Measurements from ENCODE around the gene PCDHGA6.
"Not testable (repeated sequence)": the region's sequence is repeated elsewhere in the genome, so short reads cannot be mapped to it uniquely, and the experiment has no call there.

PCDHGA6 gene

DNA sequence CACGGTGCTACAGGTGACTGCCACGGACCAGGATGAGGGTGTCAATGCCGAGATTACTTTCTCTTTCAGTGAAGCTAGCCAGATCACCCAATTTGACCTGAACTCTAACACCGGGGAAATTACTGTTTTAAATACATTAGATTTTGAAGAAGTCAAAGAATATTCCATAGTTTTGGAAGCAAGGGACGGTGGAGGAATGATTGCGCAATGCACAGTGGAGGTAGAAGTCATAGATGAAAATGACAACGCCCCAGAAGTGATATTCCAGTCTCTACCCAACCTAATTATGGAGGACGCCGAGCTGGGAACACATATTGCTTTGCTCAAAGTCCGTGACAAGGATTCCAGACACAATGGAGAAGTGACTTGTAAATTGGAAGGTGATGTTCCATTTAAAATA is 15.0 kb downstream of the PCDHGA6 start:
- Histone ChIP-seq H3K4me3 (ENCODE audit: low read length) (no peak overlapping the region), H3K36me3 (ENCODE audit: control insufficient read depth, insufficient read depth, low read length) (no peaks in the 10 kb centered on the region)

GRCh38 chr5:141389153-141390042 is 15.7 kb downstream of the PCDHGA6 start:
- Histone ChIP-seq H3K23ac (ENCODE audit: low read length) (no peak overlapping the region), H3K27me3 (ENCODE audit: insufficient read depth, low read length, poor library complexity) (no peaks in the 10 kb centered on the region), H3K4ac (ENCODE audit: low read depth, low read length) (no peak overlapping the region), H3K4me3 (ENCODE audit: low read length) (no peak overlapping the region), H3K36me3 (ENCODE audit: control insufficient read depth, insufficient read depth, low read length) (no peaks in the 10 kb centered on the region), H3K4me1 (ENCODE audit: control insufficient read depth, low read depth, low read length) (no peaks in the 10 kb centered on the region), H3K56ac (ENCODE audit: low read length) (no peak overlapping the region), H3K79me2 (ENCODE audit: control insufficient read depth, insufficient read depth, low read length) (no peaks in the 10 kb centered on the region), H4K5ac (ENCODE audit: low read length) (no peak overlapping the region), H3K79me1 (ENCODE audit: low read length) (no peaks in the 10 kb centered on the region), H3K18ac (ENCODE audit: low read length) (no peak overlapping the region), H3K27ac (ENCODE audit: low read depth, low read length) (no peak overlapping the region), H2AK5ac (ENCODE audit: low read length) (no peak overlapping the region), H2BK120ac (ENCODE audit: low read depth, low read length) (no peak overlapping the region), H4K8ac (ENCODE audit: low read depth, low read length) (no peak overlapping the region), H3K9ac (ENCODE audit: low read length) (no peak overlapping the region), H3K4me2 (ENCODE audit: low read length) (no peak overlapping the region), H2BK15ac (replicated peaks; ENCODE audit: low read depth) (no peak overlapping the region), H2BK5ac (ENCODE audit: low read length) (no peak overlapping the region)
- no CpG with 5 or more reads among the region's 77 CpGs for WGBS (ENCODE audit: extremely low coverage, insufficient coverage, low lambda C conversion rate)
- DNase-seq: no peak

More for the DNA sequence above, 15.0 kb downstream of the PCDHGA6 start:
- no peaks in the 10 kb centered on the region for H3K79me2 ChIP-seq (ENCODE audit: control insufficient read depth, insufficient read depth, low read length)
- H3K23ac ChIP-seq (ENCODE audit: low read length): no peak overlapping the region
- no peak overlapping the region for H2BK5ac ChIP-seq (ENCODE audit: low read length)
- no peak overlapping the region for H4K5ac ChIP-seq (ENCODE audit: low read length)
- no peak overlapping the region for H2AK5ac ChIP-seq (ENCODE audit: low read length)
- H3K27me3 ChIP-seq (ENCODE audit: insufficient read depth, low read length, poor library complexity): no peaks in the 10 kb centered on the region
- no peaks in the 10 kb centered on the region for H3K4me1 ChIP-seq (ENCODE audit: control insufficient read depth, low read depth, low read length)
- no peak overlapping the region for H4K8ac ChIP-seq (ENCODE audit: low read depth, low read length)
- no peak overlapping the region for H2BK120ac ChIP-seq (ENCODE audit: low read depth, low read length)
- no peak overlapping the region for H3K18ac ChIP-seq (ENCODE audit: low read length)
- WGBS (ENCODE audit: extremely low coverage, insufficient coverage, low lambda C conversion rate): no CpG with 5 or more reads among the region's 10 CpGs
- no peak overlapping the region for H2BK15ac ChIP-seq (replicated peaks; ENCODE audit: low read depth)
- H3K79me1 ChIP-seq (ENCODE audit: low read length): no peaks in the 10 kb centered on the region
- H3K56ac ChIP-seq (ENCODE audit: low read length): no peak overlapping the region
- no peak overlapping the region for H3K4me2 ChIP-seq (ENCODE audit: low read length)
- no peak overlapping the region for H3K9ac ChIP-seq (ENCODE audit: low read length)
- no peak overlapping the region for H3K4ac ChIP-seq (ENCODE audit: low read depth, low read length)
- H3K27ac ChIP-seq (ENCODE audit: low read depth, low read length): no peak overlapping the region
- no peak for DNase-seq

GRCh38 chr5:141392429-141393198 is 18.9 kb downstream of the PCDHGA6 start, which contains the start of gene PCDHGA8:
Gene PCDHGA8 (plus strand): TSS chr5:141392633. CDS start chr5:141392814, 181 bp downstream.
- Histone ChIP-seq H3K4me2 (ENCODE audit: low read length) (no peak within 1 kb of the TSS), H3K4me3 (ENCODE audit: low read length) (no peak within 1 kb of the TSS), H3K23ac (ENCODE audit: low read length) (no peak within 1 kb of the TSS), H4K5ac (ENCODE audit: low read length) (no peak within 1 kb of the TSS), H2BK5ac (ENCODE audit: low read length) (no peak within 1 kb of the TSS), H3K27ac (ENCODE audit: low read depth, low read length) (no peak within 1 kb of the TSS), H3K4me1 (ENCODE audit: control insufficient read depth, low read depth, low read length) (no peaks in the 10 kb centered on the region), H3K36me3 (ENCODE audit: control insufficient read depth, insufficient read depth, low read length) (no peaks in the 10 kb centered on the region), H2AK5ac (ENCODE audit: low read length) (no peak within 1 kb of the TSS), H4K8ac (ENCODE audit: low read depth, low read length) (no peak within 1 kb of the TSS), H3K56ac (ENCODE audit: low read length) (no peak within 1 kb of the TSS), H2BK120ac (ENCODE audit: low read depth, low read length) (no peak within 1 kb of the TSS), H3K79me2 (ENCODE audit: control insufficient read depth, insufficient read depth, low read length) (no peaks in the 10 kb centered on the region), H3K9ac (ENCODE audit: low read length) (no peak within 1 kb of the TSS), H2BK15ac (replicated peaks; ENCODE audit: low read depth) (no peak within 1 kb of the TSS), H3K79me1 (ENCODE audit: low read length) (no peaks in the 10 kb centered on the region), H3K4ac (ENCODE audit: low read depth, low read length) (no peak within 1 kb of the TSS), H3K27me3 (ENCODE audit: insufficient read depth, low read length, poor library complexity) (no peaks in the 10 kb centered on the region), H3K18ac (ENCODE audit: low read length) (no peak within 1 kb of the TSS)
- 100% methylated on average over 1 of the region's 38 CpGs for WGBS (ENCODE audit: extremely low coverage, insufficient coverage, low lambda C conversion rate)
- no peak for DNase-seq

- Histone ChIP-seq H2AK5ac (ENCODE audit: low read length) (no peak overlapping the region), H3K36me3 (ENCODE audit: control insufficient read depth, insufficient read depth, low read length) (no peaks in the 10 kb centered on the region), H3K4me1 (ENCODE audit: control insufficient read depth, low read depth, low read length) (no peaks in the 10 kb centered on the region), H4K8ac (ENCODE audit: low read depth, low read length) (no peak overlapping the region), H3K4me2 (ENCODE audit: low read length) (no peak overlapping the region), H2BK15ac (replicated peaks; ENCODE audit: low read depth) (no peak overlapping the region), H2BK120ac (ENCODE audit: low read depth, low read length) (no peak overlapping the region), H2BK5ac (ENCODE audit: low read length) (no peak overlapping the region), H3K27me3 (ENCODE audit: insufficient read depth, low read length, poor library complexity) (no peaks in the 10 kb centered on the region), H3K4me3 (ENCODE audit: low read length) (no peak overlapping the region), H3K18ac (ENCODE audit: low read length) (no peak overlapping the region), H3K23ac (ENCODE audit: low read length) (no peak overlapping the region), H4K5ac (ENCODE audit: low read length) (no peak overlapping the region), H3K79me1 (ENCODE audit: low read length) (no peaks in the 10 kb centered on the region), H3K27ac (ENCODE audit: low read depth, low read length) (no peak overlapping the region), H3K4ac (ENCODE audit: low read depth, low read length) (no peak overlapping the region), H3K79me2 (ENCODE audit: control insufficient read depth, insufficient read depth, low read length) (no peaks in the 10 kb centered on the region), H3K9ac (ENCODE audit: low read length) (no peak overlapping the region), H3K56ac (ENCODE audit: low read length) (no peak overlapping the region)
- DNase-seq: no peak
- WGBS (ENCODE audit: extremely low coverage, insufficient coverage, low lambda C conversion rate): no CpG with 5 or more reads among the region's 21 CpGs
These were observed 19.6 kb downstream of the PCDHGA6 start for GRCh38 chr5:141393267-141393666.

GRCh38 chr5:141394401-141395187 is 20.9 kb downstream of the PCDHGA6 start:
- H3K27me3 ChIP-seq (ENCODE audit: insufficient read depth, low read length, poor library complexity); H3K36me3 ChIP-seq (ENCODE audit: control insufficient read depth, insufficient read depth, low read length): not testable (repeated sequence)

More at GRCh38 chr5:141394401-141395187, 20.9 kb downstream of the PCDHGA6 start:
- H3K4me3 ChIP-seq (ENCODE audit: low read length); H3K4me2 ChIP-seq (ENCODE audit: low read length); H2BK15ac ChIP-seq (replicated peaks; ENCODE audit: low read depth); H3K18ac ChIP-seq (ENCODE audit: low read length); H3K23ac ChIP-seq (ENCODE audit: low read length); H3K9ac ChIP-seq (ENCODE audit: low read length); H3K27ac ChIP-seq (ENCODE audit: low read depth, low read length); H3K79me2 ChIP-seq (ENCODE audit: control insufficient read depth, insufficient read depth, low read length); H3K56ac ChIP-seq (ENCODE audit: low read length); H2AK5ac ChIP-seq (ENCODE audit: low read length); H3K79me1 ChIP-seq (ENCODE audit: low read length); H4K5ac ChIP-seq (ENCODE audit: low read length); DNase-seq; H2BK120ac ChIP-seq (ENCODE audit: low read depth, low read length); H3K4me1 ChIP-seq (ENCODE audit: control insufficient read depth, low read depth, low read length); H2BK5ac ChIP-seq (ENCODE audit: low read length); H3K4ac ChIP-seq (ENCODE audit: low read depth, low read length); H4K8ac ChIP-seq (ENCODE audit: low read depth, low read length): not testable (repeated sequence)
- WGBS (ENCODE audit: extremely low coverage, insufficient coverage, low lambda C conversion rate): no CpG with 5 or more reads among the region's 53 CpGs

All from mesendoderm (in vitro differentiated cells).